Transverse colon (tissue), 4 donors: ENCODE results near the gene DCLK3.

Experiments
- POLR2A ChIP-seq: fragments of 450-650 bp; IDR thresholded peaks from one replicate; pipeline ENCODE4 v1.6.1; 2016; ENCODE audit warnings: antibody characterized with exemption, mild to moderate bottlenecking, moderate library complexity
- POLR2AphosphoS5 ChIP-seq, 3 donors: sonication (generic); formaldehyde crosslinking; IDR thresholded peaks; one replicate each; pipeline ENCODE4 v1.6.1; 2016; ENCODE audit warnings: antibody characterized with exemption in 3 of 3
- TF ChIP-seq, protein P1 (sequence below), 5 experiments: fragments of 200-600 bp in 3 of 5; fragments of 450-650 bp in 2 of 5; sonication (generic) in 3 of 5; IDR thresholded peaks; 1 replicate in 2 of 5; 2 replicates in 3 of 5; pipeline ENCODE4 v1.5.1; 2016 to 2017; ENCODE audit warnings: antibody characterized with exemption in 5 of 5, inconsistent platforms in 3 of 5, mild to moderate bottlenecking in 2 of 5, moderate library complexity in 1 of 5

DNA sequence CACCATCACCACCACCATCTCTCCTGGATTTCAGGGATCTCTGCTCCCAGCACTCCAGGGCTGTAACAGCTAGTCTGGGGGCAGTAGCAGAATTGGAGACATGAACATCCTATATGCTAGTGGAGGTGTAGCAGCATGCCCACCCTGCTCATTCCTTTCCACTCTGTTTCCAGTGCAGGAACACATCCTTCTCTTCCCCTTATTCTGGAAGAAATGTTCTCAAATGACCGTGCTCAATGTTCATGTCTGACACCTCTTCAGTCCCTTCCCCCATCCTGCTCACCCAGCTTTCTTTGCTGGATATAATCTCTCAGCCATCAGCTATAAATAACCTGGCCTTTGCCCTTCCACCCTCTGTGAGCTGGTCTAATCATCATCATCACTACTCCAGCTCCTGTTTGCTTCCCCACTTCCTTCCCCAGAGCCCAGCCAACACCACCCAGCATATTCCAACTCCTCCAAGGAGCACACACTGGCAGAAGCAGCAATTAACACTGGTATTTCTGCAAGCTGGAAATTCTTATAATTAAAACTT lies 31.1 kb downstream of the DCLK3 start:
- TF ChIP-seq, protein P1, sequence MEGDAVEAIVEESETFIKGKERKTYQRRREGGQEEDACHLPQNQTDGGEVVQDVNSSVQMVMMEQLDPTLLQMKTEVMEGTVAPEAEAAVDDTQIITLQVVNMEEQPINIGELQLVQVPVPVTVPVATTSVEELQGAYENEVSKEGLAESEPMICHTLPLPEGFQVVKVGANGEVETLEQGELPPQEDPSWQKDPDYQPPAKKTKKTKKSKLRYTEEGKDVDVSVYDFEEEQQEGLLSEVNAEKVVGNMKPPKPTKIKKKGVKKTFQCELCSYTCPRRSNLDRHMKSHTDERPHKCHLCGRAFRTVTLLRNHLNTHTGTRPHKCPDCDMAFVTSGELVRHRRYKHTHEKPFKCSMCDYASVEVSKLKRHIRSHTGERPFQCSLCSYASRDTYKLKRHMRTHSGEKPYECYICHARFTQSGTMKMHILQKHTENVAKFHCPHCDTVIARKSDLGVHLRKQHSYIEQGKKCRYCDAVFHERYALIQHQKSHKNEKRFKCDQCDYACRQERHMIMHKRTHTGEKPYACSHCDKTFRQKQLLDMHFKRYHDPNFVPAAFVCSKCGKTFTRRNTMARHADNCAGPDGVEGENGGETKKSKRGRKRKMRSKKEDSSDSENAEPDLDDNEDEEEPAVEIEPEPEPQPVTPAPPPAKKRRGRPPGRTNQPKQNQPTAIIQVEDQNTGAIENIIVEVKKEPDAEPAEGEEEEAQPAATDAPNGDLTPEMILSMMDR (IDR thresholded peaks at IDR 0.05): no peak
- no peak for TF ChIP-seq POLR2A
- no peak for TF ChIP-seq POLR2AphosphoS5 (IDR thresholded peaks at IDR 0.05)
